HepG2 (cell line): ENCODE results near the gene KRTDAP. TPM values are rescaled to one million over a fixed set of nuclear protein-coding genes. Genes with fewer than 3 reads are reported as not detected.

Experiments used
- ATAC-seq: fragments of 200-7000 bp; cut with Tn5 transposase; 3 replicates; pipeline ENCODE4 v1.9.1; 2020; ENCODE audit warnings: mild to moderate bottlenecking, moderate library complexity
- BruUV-seq: library from RNA; stranded (reverse); fragments of 400-500 nt; replicated peaks from 2 replicates; lab custom pipeline; 2021; lab: Mats Ljungman, UMichigan
- CTCF ChIA-PET: fragments of 300-600 bp; formaldehyde crosslinking; extraction: SDS; loops from one replicate; lab custom pipeline; 2021; ENCODE audit warnings: low total read pairs, inconsistent platforms, low intra/inter-chr PET ratio; lab: Yijun Ruan, JAX
- POLR2A ChIA-PET: fragments of 350-600 bp; sonication (Branson Sonifier 250); formaldehyde crosslinking; loops from one replicate; lab custom pipeline; 2020; ENCODE audit warnings: antibody characterized with exemption, inconsistent platforms; lab: Yijun Ruan, JAX
- DNase-seq: peaks from one replicate; pipeline ENCODE4 v3.0.0-alpha.2; 2015; ENCODE audit warnings: low spot score
- FAIRE-seq: peaks from 3 replicates; lab custom pipeline; 2011; peaks lifted over from hg19 to GRCh38; lab: Jason Lieb, UNC
- H2AFZ ChIP-seq: one replicate; pipeline ENCODE4 v1.6.1; 2011; ENCODE audit warnings: low read length, inconsistent platforms
- H3K27ac ChIP-seq: fragments of 300-600 bp; 3 replicates; pipeline ENCODE4 v1.8.0; 2011; ENCODE audit warnings: mixed run types, mild to moderate bottlenecking, mixed read lengths, low read length, inconsistent platforms; ENCODE audit not compliant: insufficient read depth; ENCODE audit errors: extremely low read length
- H3K27me3 ChIP-seq, 2 experiments: fragments of 200-600 bp in 1 of 2; 2 replicates in 1 of 2; 3 replicates in 1 of 2; pipeline versions ENCODE4 v1.6.0 to v1.8.0; 2011; ENCODE audit warnings: low read length in 2 of 2, mild to moderate bottlenecking in 2 of 2, moderate library complexity in 2 of 2, inconsistent platforms in 1 of 2; ENCODE audit not compliant: insufficient read depth in 2 of 2, control insufficient read depth in 1 of 2
- H3K36me3 ChIP-seq, 2 experiments: fragments of 200-600 bp in 1 of 2; replicated peaks in 1 of 2; 2 replicates in 1 of 2; 3 replicates in 1 of 2; pipeline versions ENCODE4 v1.5.1 to v1.8.0; 2011; ENCODE audit warnings: low read length in 2 of 2, inconsistent platforms in 1 of 2; ENCODE audit not compliant: insufficient read depth in 2 of 2, control insufficient read depth in 1 of 2
- H3K4me1 ChIP-seq: 2 replicates; pipeline ENCODE4 v1.5.1; 2012; ENCODE audit warnings: low read length, inconsistent platforms; ENCODE audit not compliant: insufficient read depth
- H3K4me2 ChIP-seq: 2 replicates; pipeline ENCODE4 v1.6.0; 2011; ENCODE audit warnings: low read depth, low read length, inconsistent platforms
- H3K4me3 ChIP-seq, 3 experiments: fragments of 200-600 bp in 1 of 3; sonication (generic), shearing (Covaris generic) in 1 of 3; replicated peaks in 1 of 3; 2 replicates each; pipeline ENCODE4 v1.5.1; 2011 to 2016; ENCODE audit warnings: low read length in 3 of 3, inconsistent platforms in 2 of 3, low read depth in 2 of 3, mild to moderate bottlenecking in 2 of 3, control low read depth in 1 of 3, mixed read lengths in 1 of 3; ENCODE audit not compliant: insufficient read depth in 1 of 3
- H3K79me2 ChIP-seq: one replicate; pipeline ENCODE4 v1.6.1; 2011; ENCODE audit warnings: low read length, inconsistent platforms; ENCODE audit not compliant: insufficient read depth
- H3K9ac ChIP-seq: 2 replicates; pipeline ENCODE4 v1.6.0; 2011; ENCODE audit warnings: mild to moderate bottlenecking, low read depth, low read length, inconsistent platforms; ENCODE audit not compliant: insufficient read depth
- H3K9me3 ChIP-seq: 2 replicates; pipeline ENCODE4 v1.5.1; 2012; ENCODE audit warnings: mild to moderate bottlenecking, low read length
- H4K20me1 ChIP-seq: 2 replicates; pipeline ENCODE4 v1.6.0; 2011; ENCODE audit warnings: inconsistent platforms, mild to moderate bottlenecking, low read length, moderate library complexity; ENCODE audit not compliant: insufficient read depth
- AGO2 ChIP-seq: fragments of 200-400 bp; formaldehyde crosslinking; optimal IDR thresholded peaks from 2 replicates; pipeline ENCODE3; 2017; ENCODE audit warnings: mild to moderate bottlenecking, low read depth, low read length, moderate library complexity
- ARNT2 ChIP-seq: sonication (generic); formaldehyde crosslinking; IDR thresholded peaks from 2 replicates; pipeline ENCODE4 v1.8.0; 2022; ENCODE audit warnings: mild to moderate bottlenecking, low read depth, missing genetic modification reagents, moderate library complexity
- ATF4 ChIP-seq, 2 experiments: fragments of 450-650 bp in 1 of 2; sonication (generic) in 1 of 2; formaldehyde crosslinking; IDR thresholded peaks; 2 replicates each; pipeline versions ENCODE4 v1.5.0 to v1.8.0; 2020 to 2022; ENCODE audit warnings: mild to moderate bottlenecking in 1 of 2, missing genetic modification reagents in 1 of 2
- DRAP1 ChIP-seq: IDR thresholded peaks from 2 replicates; pipeline ENCODE4 v1.6.1; 2016; ENCODE audit warnings: missing genetic modification reagents, missing compliant biosample characterization
- NCOA2 ChIP-seq: sonication (generic); formaldehyde crosslinking; IDR thresholded peaks from 2 replicates; pipeline ENCODE4 v1.8.0; 2022; ENCODE audit warnings: inconsistent platforms
- NFKBIZ ChIP-seq: IDR thresholded peaks from 2 replicates; pipeline ENCODE4 v1.6.1; 2018; ENCODE audit warnings: missing genetic modification reagents, missing compliant biosample characterization
- ZBTB21 ChIP-seq: sonication (generic); formaldehyde crosslinking; IDR thresholded peaks from 2 replicates; pipeline ENCODE4 v1.4.0; 2020; ENCODE audit warnings: missing genetic modification reagents
- ZFAT ChIP-seq: sonication (generic); formaldehyde crosslinking; conservative IDR thresholded peaks from 2 replicates; pipeline ENCODE4 v1.8.1; 2023; ENCODE audit warnings: missing genetic modification reagents, inconsistent platforms
- ZFP41 ChIP-seq: sonication (generic); formaldehyde crosslinking; IDR thresholded peaks from 2 replicates; pipeline ENCODE4 v1.4.0; 2020; ENCODE audit warnings: mild to moderate bottlenecking, missing genetic modification reagents, borderline replicate concordance
- ZNF142 ChIP-seq: sonication (generic); formaldehyde crosslinking; IDR thresholded peaks from 2 replicates; pipeline ENCODE4 v1.4.0; 2020; ENCODE audit warnings: missing genetic modification reagents
- ZNF234 ChIP-seq: sonication (generic); formaldehyde crosslinking; conservative IDR thresholded peaks from 2 replicates; pipeline ENCODE4 v1.5.1; 2020; ENCODE audit warnings: mild to moderate bottlenecking, missing genetic modification reagents
- ZNF432 ChIP-seq: sonication (generic); formaldehyde crosslinking; IDR thresholded peaks from 2 replicates; pipeline ENCODE4 v1.5.0; 2020; ENCODE audit warnings: missing genetic modification reagents, mild to moderate bottlenecking, borderline replicate concordance
- ZNF687 ChIP-seq: sonication (generic); formaldehyde crosslinking; IDR thresholded peaks from 2 replicates; pipeline ENCODE4 v1.5.1; 2020; ENCODE audit warnings: mild to moderate bottlenecking, missing genetic modification reagents, moderate library complexity
- ZSCAN25 ChIP-seq: sonication (generic); formaldehyde crosslinking; IDR thresholded peaks from 2 replicates; pipeline ENCODE4 v1.8.0; 2022; ENCODE audit warnings: mild to moderate bottlenecking, missing genetic modification reagents
- WGBS: methylation state at CpG from one replicate; pipeline ENCODE4 v1.1.6; 2017; ENCODE audit warnings: low lambda C conversion rate; 5-methylcytosine and 5-hydroxymethylcytosine counted together
- in situ Hi-C: cut with HindIII; loops from 2 replicates; pipeline ENCODE4 v1.10.0; 2017; ENCODE audit warnings: low pct_unique_long_range_greater_than_20kb; ENCODE audit not compliant: extremely low pct_ligation_motif_present
- intact Hi-C: fragments of 100-400 bp; cut with micrococcal nuclease; formaldehyde crosslinking; loops from one replicate; pipeline ENCODE4 v1.10.0; 2022; ENCODE audit not compliant: unreplicated experiment
- polyA plus RNA-seq, 8 experiments: library from polyadenylated mRNA; depleted of rRNA in 3 of 8; stranded (reverse) in 7 of 8; unstranded in 1 of 8; fragments of >200 nt; fragmentation: Illumina TruSeq in 4 of 8; extraction: Trizol in 4 of 8; gene quantifications; 2 replicates each; pipeline versions ENCODE4 v1.2.1 to v1.2.3, GENCODE V29; 2011 to 2016; ENCODE audit warnings: low read depth in 4 of 8, missing spikeins in 1 of 8, mixed read lengths in 1 of 8; ENCODE audit not compliant: insufficient read depth in 1 of 8
- total RNA-seq, 5 experiments: library from RNA; depleted of rRNA; stranded (reverse); fragments of >200 nt; fragmentation: Illumina TruSeq; extraction: Trizol; gene quantifications; 2 replicates each; pipeline ENCODE4 v1.2.3, GENCODE V29; 2016; ENCODE audit warnings: low read depth in 1 of 5

KRTDAP gene
- total and polyA plus RNA-seq, 2 of the 13 experiments (the other 11 are each of a cell fraction or from before 2014, with no cell fraction given): 0.86 to 1.5 TPM

GRCh38 chr19:35501684-35502083 lies 11.4 kb upstream of the KRTDAP start:
- no TSS peak for BruUV-seq
- H3K4me1 ChIP-seq: peaks cover 15% of the 10 kb centered on the region
- no peak overlapping the region for H3K9ac ChIP-seq
- H3K36me3 ChIP-seq: peaks cover 3 to 15% of the 10 kb centered on the region in 2 experiments; a peak in 3 of 5 replicates
- H3K4me2 ChIP-seq: no peak overlapping the region
- in situ Hi-C loops: no loop called here
- no peak overlapping the region for H2AFZ ChIP-seq
- no peak overlapping the region for H3K4me3 ChIP-seq
- ATAC-seq (no peak), DNase-seq (no peak), FAIRE-seq (no peak)
- POLR2A ChIA-PET: interaction anchor here (1.6 kb wide), 1 partner anchor 9 kb away, joined by 4 read pairs; no protein-coding TSS in a partner anchor
- intact Hi-C loops: no loop called here
- no peaks in the 10 kb centered on the region for H3K79me2 ChIP-seq
- no peak overlapping the region for H3K27ac ChIP-seq
- H4K20me1 ChIP-seq: no peaks in the 10 kb centered on the region
- CTCF ChIA-PET: no interaction called here
- no peaks in the 10 kb centered on the region for H3K27me3 ChIP-seq
- H3K9me3 ChIP-seq: no peaks in the 10 kb centered on the region
- 98% methylated on average over 12 of the region's 15 CpGs for WGBS
- TF ChIP-seq ZNF234 (no peak), ATF4 (CRISPR knock-in tag; IDR thresholded peaks at IDR 0.05) (no peak), NFKBIZ (CRISPR knock-in tag) (no peak), ZSCAN25 (CRISPR knock-in tag) (no peak), ZBTB21 (CRISPR knock-in tag) (no peak), ZFAT (CRISPR knock-in tag) (no peak), ARNT2 (no peak), AGO2 (peak; percentile 52), ZNF142 (CRISPR knock-in tag) (no peak), DRAP1 (CRISPR knock-in tag) (no peak), ZNF432 (CRISPR knock-in tag) (no peak), ZNF687 (CRISPR knock-in tag) (peak; percentile 12; the same call in 1 of the 2 replicates), ZFP41 (CRISPR knock-in tag) (no peak), NCOA2 (no peak)
